T47D (cell line): ENCODE measurements around the gene DXO.
"Not testable (repeated sequence)": the region's sequence is repeated elsewhere in the genome, so short reads cannot be mapped to it uniquely, and the experiment has no call there.

Experiments used
- DNase-seq, 2 experiments: peaks; one replicate each; pipeline versions ENCODE4 v3.0.0 to v3.0.0-alpha.2; 2011 to 2012; ENCODE audit warnings: low read depth in 1 of 2, low spot score in 1 of 2
- JUND ChIP-seq: IDR thresholded peaks from 2 replicates; pipeline ENCODE4 v1.6.1; 2012; ENCODE audit warnings: low read depth
- in situ Hi-C: cut with HindIII; loops from 2 replicates; pipeline ENCODE4 v1.10.0; 2016; ENCODE audit warnings: low sequenced_read_pairs, low pct_unique_long_range_greater_than_20kb

Gene DXO

DNA sequence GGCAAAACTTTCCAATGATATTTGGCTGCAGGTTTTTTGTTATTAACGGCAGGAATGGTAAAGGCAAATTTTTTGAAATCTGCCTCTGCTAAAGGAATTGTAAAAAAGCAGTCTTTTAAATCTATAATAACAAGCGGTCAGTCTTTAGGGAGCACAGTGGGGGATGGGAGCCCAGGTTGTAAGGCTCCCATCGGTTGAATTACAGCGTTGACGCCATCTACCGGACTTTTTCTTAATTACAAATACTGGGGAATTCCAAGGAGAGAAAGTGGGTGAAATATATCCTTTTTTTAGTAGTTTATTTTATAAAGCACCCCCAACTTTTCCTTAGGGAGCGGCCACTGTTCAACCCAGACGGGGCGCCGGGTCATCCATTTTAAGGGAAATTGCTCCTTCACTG lies 17.4 kb upstream of the DXO start:
- DNase-seq, in situ Hi-C loops: not testable (repeated sequence)

- in situ Hi-C loops, DNase-seq: not testable (repeated sequence)
These were observed 9.8 kb upstream of the DXO start, which contains the start of gene C4A for GRCh38 chr6:31981744-31982143. C4A (plus strand) TSS chr6:31982057; CDS start chr6:31982108, 51 bp downstream.

- DNase-seq, in situ Hi-C loops: not testable (repeated sequence)
These were observed 9.1 kb upstream of the DXO start for GRCh38 chr6:31980998-31981397.

- in situ Hi-C loops, DNase-seq: not testable (repeated sequence)
These were observed 8.4 kb upstream of the DXO start for GRCh38 chr6:31980195-31980876.

DNA sequence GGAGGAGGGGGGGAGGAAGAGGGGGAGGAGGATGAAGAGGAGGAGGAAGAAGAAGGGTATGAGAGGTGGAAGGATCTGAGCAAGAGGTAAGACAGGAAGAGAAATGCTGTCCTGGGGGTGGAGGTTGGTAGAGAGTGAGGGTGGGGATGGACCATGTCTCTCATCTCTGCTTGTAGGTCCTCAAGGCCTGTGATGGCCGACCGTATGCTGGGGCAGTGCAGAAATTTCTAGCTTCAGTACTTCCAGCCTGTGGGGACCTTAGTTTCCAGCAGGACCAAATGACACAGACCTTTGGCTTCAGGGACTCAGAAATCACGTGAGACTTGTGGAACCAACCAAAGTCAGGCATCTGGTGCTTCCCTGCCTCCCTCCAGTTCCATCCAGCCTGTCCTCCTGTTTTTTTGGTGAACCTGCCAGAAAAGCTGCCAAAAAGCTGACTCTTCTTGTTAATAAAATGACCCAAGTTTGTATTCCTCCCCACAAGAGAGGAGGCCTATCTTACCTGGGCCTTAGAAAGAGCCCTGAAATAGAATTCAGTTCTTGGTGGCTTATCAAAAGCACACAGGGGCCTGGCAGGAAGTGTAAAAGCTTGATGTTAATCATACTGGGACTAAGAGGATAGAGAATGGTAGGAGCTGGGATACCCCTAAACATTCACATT lies 7.4 kb upstream of the DXO start:
- TF ChIP-seq JUND = no peak
- DNase-seq = no peak
- in situ Hi-C loops = no loop called here

- no peak for DNase-seq
- in situ Hi-C loops = no loop called here
- no peak for TF ChIP-seq JUND
These were observed 6.9 kb upstream of the DXO start for GRCh38 chr6:31978831-31979230.

DNA sequence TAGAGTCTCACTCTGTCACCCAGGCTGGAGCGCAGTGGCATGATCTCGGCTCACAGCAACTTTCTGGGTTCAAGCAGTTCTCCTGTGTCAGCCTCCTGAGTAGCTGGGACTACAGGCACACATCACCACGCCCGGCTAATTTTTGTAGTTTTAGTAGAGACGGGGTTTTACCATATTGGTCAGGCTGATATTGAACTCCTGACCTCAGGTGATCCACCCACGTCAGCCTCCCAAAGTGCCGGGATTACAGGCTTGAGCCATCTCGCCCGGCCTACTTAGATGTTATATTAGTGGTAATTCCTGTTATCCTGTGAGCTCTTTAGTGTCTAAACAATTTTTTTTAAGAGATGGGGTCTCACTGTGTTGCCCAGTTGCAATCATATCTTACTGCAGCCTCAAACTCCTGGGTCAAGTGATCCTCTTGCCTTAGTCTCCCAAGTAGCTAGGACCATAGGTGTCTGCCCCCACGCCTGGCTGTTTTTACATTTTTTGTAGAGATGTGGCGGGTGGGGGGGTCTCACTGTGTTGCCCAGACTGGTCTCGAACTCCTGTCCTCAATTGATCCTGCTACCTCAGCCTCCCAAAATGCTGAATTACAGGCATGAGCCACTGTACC lies 6.0 kb upstream of the DXO start:
- TF ChIP-seq JUND = no peak
- in situ Hi-C loops = no loop called here
- DNase-seq = no peak

GRCh38 chr6:31976065-31976464 lies 4.1 kb upstream of the DXO start:
- in situ Hi-C loops, DNase-seq: not testable (repeated sequence)

- in situ Hi-C loops = no loop called here
- TF ChIP-seq JUND = no peak
- no peak for DNase-seq
These were observed 892 bp upstream of the DXO start for GRCh38 chr6:31972709-31973350.

- in situ Hi-C loops = no loop called here
- no peak for TF ChIP-seq JUND
These were observed 502 bp downstream of the DXO start for GRCh38 chr6:31971279-31971992.

DNA sequence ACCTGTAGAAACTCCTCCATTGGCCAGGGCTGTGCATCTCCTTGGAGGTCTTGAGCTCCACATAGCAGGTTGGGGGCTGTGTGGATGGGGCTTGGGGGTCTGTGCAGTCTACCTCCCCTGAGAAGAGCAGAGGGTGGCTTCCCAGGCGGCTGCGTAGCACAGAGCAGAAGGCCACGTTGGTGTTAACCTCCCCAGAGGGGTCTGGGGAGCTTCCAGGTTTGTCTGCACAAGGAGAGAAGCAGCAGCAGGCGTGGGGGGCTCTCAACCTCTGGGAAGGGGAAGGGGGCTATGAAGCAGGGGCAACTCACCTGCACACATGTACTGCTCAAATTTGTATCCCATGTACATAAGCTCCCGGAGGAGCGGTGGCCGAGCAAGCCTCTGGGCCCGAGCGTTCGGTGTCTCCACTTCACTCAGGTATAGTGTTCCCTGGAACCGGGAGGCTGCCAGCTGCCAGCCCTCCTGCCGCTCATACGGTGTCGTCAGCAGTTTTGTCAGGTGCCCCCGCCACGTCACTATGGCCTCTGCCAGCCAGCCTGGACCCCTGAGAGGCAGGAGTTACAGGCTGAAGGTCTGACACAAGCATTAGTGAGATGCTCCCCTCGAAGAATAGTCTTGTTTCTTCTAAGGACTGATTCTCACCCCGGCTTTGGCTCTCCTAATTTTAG lies 1.2 kb downstream of the DXO start:
- in situ Hi-C loops = no loop called here
- no peak for DNase-seq
- TF ChIP-seq JUND = no peak

More at GRCh38 chr6:31971279-31971992, 502 bp downstream of the DXO start:
- no peak for DNase-seq
